Fibroblast of lung (primary cell): ENCODE results near the gene KIAA2012.

ENCODE experiments used
- EZH2 ChIP-seq: IDR thresholded peaks from 2 replicates; pipeline ENCODE4 v1.5.1; 2012; ENCODE audit warnings: low read length, control low read depth, mild to moderate bottlenecking; ENCODE audit errors: missing control alignments
- TF ChIP-seq, protein P1 (sequence below), 2 donors: IDR thresholded peaks in 1 of 2; conservative IDR thresholded peaks in 1 of 2; 1 replicate in 1 of 2; 2 replicates in 1 of 2; pipeline ENCODE4 v1.5.1; 2011 to 2012; ENCODE audit warnings: low read length in 2 of 2, control low read depth in 1 of 2, inconsistent platforms in 1 of 2, low read depth in 1 of 2, mild to moderate bottlenecking in 1 of 2

GRCh38 chr2:202043475-202043874 is 29.6 kb upstream of the KIAA2012 start:
- TF ChIP-seq, protein P1, sequence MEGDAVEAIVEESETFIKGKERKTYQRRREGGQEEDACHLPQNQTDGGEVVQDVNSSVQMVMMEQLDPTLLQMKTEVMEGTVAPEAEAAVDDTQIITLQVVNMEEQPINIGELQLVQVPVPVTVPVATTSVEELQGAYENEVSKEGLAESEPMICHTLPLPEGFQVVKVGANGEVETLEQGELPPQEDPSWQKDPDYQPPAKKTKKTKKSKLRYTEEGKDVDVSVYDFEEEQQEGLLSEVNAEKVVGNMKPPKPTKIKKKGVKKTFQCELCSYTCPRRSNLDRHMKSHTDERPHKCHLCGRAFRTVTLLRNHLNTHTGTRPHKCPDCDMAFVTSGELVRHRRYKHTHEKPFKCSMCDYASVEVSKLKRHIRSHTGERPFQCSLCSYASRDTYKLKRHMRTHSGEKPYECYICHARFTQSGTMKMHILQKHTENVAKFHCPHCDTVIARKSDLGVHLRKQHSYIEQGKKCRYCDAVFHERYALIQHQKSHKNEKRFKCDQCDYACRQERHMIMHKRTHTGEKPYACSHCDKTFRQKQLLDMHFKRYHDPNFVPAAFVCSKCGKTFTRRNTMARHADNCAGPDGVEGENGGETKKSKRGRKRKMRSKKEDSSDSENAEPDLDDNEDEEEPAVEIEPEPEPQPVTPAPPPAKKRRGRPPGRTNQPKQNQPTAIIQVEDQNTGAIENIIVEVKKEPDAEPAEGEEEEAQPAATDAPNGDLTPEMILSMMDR (conservative IDR thresholded peaks at IDR 0.05 in 1 of 2, IDR thresholded peaks at IDR 0.05 in 1 of 2; ENCODE audit: low read depth in 1 of 2, low read length in 2 of 2) = no peak
- TF ChIP-seq EZH2 = no peak
